ENCODE results near the gene TPMT.

TPMT gene

GRCh38 chr6:18107061-18107460, 47.8 kb downstream of the TPMT start:
- no peak overlapping the region for H3K4me3 ChIP-seq (ENCODE audit: low read length)
- H3K27me3 ChIP-seq (replicated peaks; ENCODE audit: control insufficient read depth, insufficient read depth, low read length) = no peaks in the 10 kb centered on the region
- H3K9me3 ChIP-seq (ENCODE audit: control insufficient read depth, low read length) = peaks cover 10% of the 10 kb centered on the region
- no peak overlapping the region for H3K9ac ChIP-seq (ENCODE audit: low read length)
- H3K36me3 ChIP-seq (ENCODE audit: control insufficient read depth, insufficient read depth, low read length, severe bottlenecking) = no peaks in the 10 kb centered on the region
- no peak for DNase-seq (ENCODE audit: low read depth)
- H3K4me1 ChIP-seq (ENCODE audit: control insufficient read depth, insufficient read depth, low read length) = no peaks in the 10 kb centered on the region

GRCh38 chr6:18102783-18103509, 51.9 kb downstream of the TPMT start:
- DNase-seq (ENCODE audit: low read depth) = no peak
- Histone ChIP-seq H3K4me1 (ENCODE audit: control insufficient read depth, insufficient read depth, low read length) (no peaks in the 10 kb centered on the region), H3K9me3 (ENCODE audit: control insufficient read depth, low read length) (peaks cover 10% of the 10 kb centered on the region), H3K36me3 (ENCODE audit: control insufficient read depth, insufficient read depth, low read length, severe bottlenecking) (no peaks in the 10 kb centered on the region), H3K4me3 (ENCODE audit: low read length) (no peak overlapping the region), H3K9ac (ENCODE audit: low read length) (no peak overlapping the region), H3K27me3 (replicated peaks; ENCODE audit: control insufficient read depth, insufficient read depth, low read length) (no peaks in the 10 kb centered on the region)

- no peak overlapping the region for H3K9ac ChIP-seq (ENCODE audit: low read length)
- no peak for DNase-seq (ENCODE audit: low read depth)
- H3K36me3 ChIP-seq (ENCODE audit: control insufficient read depth, insufficient read depth, low read length, severe bottlenecking) = no peaks in the 10 kb centered on the region
- peaks cover 2% of the 10 kb centered on the region for H3K9me3 ChIP-seq (ENCODE audit: control insufficient read depth, low read length)
- H3K27me3 ChIP-seq (replicated peaks; ENCODE audit: control insufficient read depth, insufficient read depth, low read length) = no peaks in the 10 kb centered on the region
- no peak overlapping the region for H3K4me3 ChIP-seq (ENCODE audit: low read length)
- H3K4me1 ChIP-seq (ENCODE audit: control insufficient read depth, insufficient read depth, low read length) = no peaks in the 10 kb centered on the region
Observed at GRCh38 chr6:18101873-18102272, 53.0 kb downstream of the TPMT start.

GRCh38 chr6:18101271-18101670, 53.6 kb downstream of the TPMT start:
- Histone ChIP-seq H3K4me1 (ENCODE audit: control insufficient read depth, insufficient read depth, low read length) (no peaks in the 10 kb centered on the region), H3K9me3 (ENCODE audit: control insufficient read depth, low read length) (no peaks in the 10 kb centered on the region), H3K36me3 (ENCODE audit: control insufficient read depth, insufficient read depth, low read length, severe bottlenecking) (no peaks in the 10 kb centered on the region), H3K4me3 (ENCODE audit: low read length) (no peak overlapping the region), H3K9ac (ENCODE audit: low read length) (no peak overlapping the region), H3K27me3 (replicated peaks; ENCODE audit: control insufficient read depth, insufficient read depth, low read length) (no peaks in the 10 kb centered on the region)
- peak; percentile 35 for DNase-seq (ENCODE audit: low read depth)

- no peak for DNase-seq (ENCODE audit: low read depth)
- Histone ChIP-seq H3K9me3 (ENCODE audit: control insufficient read depth, low read length) (no peaks in the 10 kb centered on the region), H3K4me1 (ENCODE audit: control insufficient read depth, insufficient read depth, low read length) (no peaks in the 10 kb centered on the region), H3K4me3 (ENCODE audit: low read length) (no peak overlapping the region), H3K27me3 (replicated peaks; ENCODE audit: control insufficient read depth, insufficient read depth, low read length) (no peaks in the 10 kb centered on the region), H3K36me3 (ENCODE audit: control insufficient read depth, insufficient read depth, low read length, severe bottlenecking) (no peaks in the 10 kb centered on the region), H3K9ac (ENCODE audit: low read length) (no peak overlapping the region)
Observed at GRCh38 chr6:18100296-18100695, 54.6 kb downstream of the TPMT start.

DNA sequence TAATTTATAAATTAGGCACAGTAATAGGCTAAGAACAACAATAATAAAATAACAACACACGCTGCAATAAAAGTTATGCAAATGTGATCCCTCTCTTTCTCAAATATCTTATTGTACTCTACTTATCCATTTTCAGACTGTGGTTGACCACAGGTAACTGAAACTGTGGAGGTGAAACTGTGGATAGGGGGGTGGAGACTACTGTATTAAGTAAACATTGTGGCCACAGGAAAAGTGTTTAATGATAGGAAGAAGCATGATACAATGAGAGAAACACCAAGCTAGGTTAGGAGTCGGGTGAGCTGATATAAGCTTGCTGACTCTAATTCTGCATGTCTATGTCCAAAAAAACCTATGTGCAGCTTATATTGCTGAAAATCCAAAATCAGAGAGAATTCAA, 55.4 kb downstream of the TPMT start:
- no peak for DNase-seq (ENCODE audit: low read depth)
- Histone ChIP-seq H3K4me3 (ENCODE audit: low read length) (no peak overlapping the region), H3K36me3 (ENCODE audit: control insufficient read depth, insufficient read depth, low read length, severe bottlenecking) (no peaks in the 10 kb centered on the region), H3K9ac (ENCODE audit: low read length) (no peak overlapping the region), H3K4me1 (ENCODE audit: control insufficient read depth, insufficient read depth, low read length) (no peaks in the 10 kb centered on the region), H3K27me3 (replicated peaks; ENCODE audit: control insufficient read depth, insufficient read depth, low read length) (no peaks in the 10 kb centered on the region), H3K9me3 (ENCODE audit: control insufficient read depth, low read length) (no peaks in the 10 kb centered on the region)

- no peak for DNase-seq (ENCODE audit: low read depth)
Observed at GRCh38 chr6:18096423-18096822, 58.5 kb downstream of the TPMT start.

DNA sequence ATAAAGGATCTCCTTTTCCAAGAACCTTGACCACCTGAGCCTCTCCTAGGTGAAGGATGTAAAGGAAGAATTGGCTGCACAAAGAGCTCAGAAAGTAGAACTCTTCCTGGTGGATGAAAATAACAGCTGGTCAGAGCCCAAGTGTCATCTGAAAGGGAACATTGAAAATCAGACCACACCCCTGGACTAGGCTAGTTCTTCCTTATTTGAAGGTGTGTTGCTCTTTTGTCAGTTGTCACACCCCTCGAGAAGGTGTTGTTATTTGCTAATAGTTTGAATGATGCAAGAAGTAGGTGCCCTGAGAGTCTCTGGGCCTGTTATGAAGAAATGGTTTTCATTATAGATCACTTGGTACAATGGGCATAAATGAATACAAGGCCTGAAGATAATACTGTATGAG, 63.5 kb downstream of the TPMT start:
- no peak for DNase-seq (ENCODE audit: low read depth)
- peaks cover 15% of the 10 kb centered on the region for H3K9me3 ChIP-seq (ENCODE audit: control insufficient read depth, low read length)
- H3K27me3 ChIP-seq (replicated peaks; ENCODE audit: control insufficient read depth, insufficient read depth, low read length) = no peaks in the 10 kb centered on the region
- H3K9ac ChIP-seq (ENCODE audit: low read length) = no peak overlapping the region
- H3K4me1 ChIP-seq (ENCODE audit: control insufficient read depth, insufficient read depth, low read length) = no peaks in the 10 kb centered on the region
- H3K36me3 ChIP-seq (ENCODE audit: control insufficient read depth, insufficient read depth, low read length, severe bottlenecking) = no peaks in the 10 kb centered on the region
- H3K4me3 ChIP-seq (ENCODE audit: low read length) = no peak overlapping the region

More at GRCh38 chr6:18096423-18096822, 58.5 kb downstream of the TPMT start:
- no peaks in the 10 kb centered on the region for H3K9me3 ChIP-seq (ENCODE audit: control insufficient read depth, low read length)
- no peak overlapping the region for H3K4me3 ChIP-seq (ENCODE audit: low read length)
- no peaks in the 10 kb centered on the region for H3K27me3 ChIP-seq (replicated peaks; ENCODE audit: control insufficient read depth, insufficient read depth, low read length)
- no peaks in the 10 kb centered on the region for H3K36me3 ChIP-seq (ENCODE audit: control insufficient read depth, insufficient read depth, low read length, severe bottlenecking)
- H3K9ac ChIP-seq (ENCODE audit: low read length) = no peak overlapping the region
- no peaks in the 10 kb centered on the region for H3K4me1 ChIP-seq (ENCODE audit: control insufficient read depth, insufficient read depth, low read length)

GRCh38 chr6:18090349-18090786, 64.5 kb downstream of the TPMT start:
- Histone ChIP-seq H3K4me1 (ENCODE audit: control insufficient read depth, insufficient read depth, low read length) (no peaks in the 10 kb centered on the region), H3K9ac (ENCODE audit: low read length) (no peak overlapping the region), H3K36me3 (ENCODE audit: control insufficient read depth, insufficient read depth, low read length, severe bottlenecking) (no peaks in the 10 kb centered on the region), H3K27me3 (replicated peaks; ENCODE audit: control insufficient read depth, insufficient read depth, low read length) (no peaks in the 10 kb centered on the region), H3K4me3 (ENCODE audit: low read length) (no peak overlapping the region), H3K9me3 (ENCODE audit: control insufficient read depth, low read length) (peaks cover 15% of the 10 kb centered on the region)
- no peak for DNase-seq (ENCODE audit: low read depth)

- no peaks in the 10 kb centered on the region for H3K27me3 ChIP-seq (replicated peaks; ENCODE audit: control insufficient read depth, insufficient read depth, low read length)
- H3K36me3 ChIP-seq (ENCODE audit: control insufficient read depth, insufficient read depth, low read length, severe bottlenecking) = no peaks in the 10 kb centered on the region
- H3K9me3 ChIP-seq (ENCODE audit: control insufficient read depth, low read length) = peaks cover 15% of the 10 kb centered on the region
- H3K4me3 ChIP-seq (ENCODE audit: low read length) = no peak overlapping the region
- H3K4me1 ChIP-seq (ENCODE audit: control insufficient read depth, insufficient read depth, low read length) = no peaks in the 10 kb centered on the region
- DNase-seq (ENCODE audit: low read depth) = no peak
- no peak overlapping the region for H3K9ac ChIP-seq (ENCODE audit: low read length)
Observed at GRCh38 chr6:18088419-18089296, 66.2 kb downstream of the TPMT start.

- Histone ChIP-seq H3K27me3 (replicated peaks; ENCODE audit: control insufficient read depth, insufficient read depth, low read length) (no peaks in the 10 kb centered on the region), H3K36me3 (ENCODE audit: control insufficient read depth, insufficient read depth, low read length, severe bottlenecking) (no peaks in the 10 kb centered on the region), H3K4me3 (ENCODE audit: low read length) (no peak overlapping the region), H3K9ac (ENCODE audit: low read length) (no peak overlapping the region), H3K4me1 (ENCODE audit: control insufficient read depth, insufficient read depth, low read length) (no peaks in the 10 kb centered on the region), H3K9me3 (ENCODE audit: control insufficient read depth, low read length) (peaks cover 15% of the 10 kb centered on the region)
- DNase-seq (ENCODE audit: low read depth) = no peak
Observed at GRCh38 chr6:18087396-18088165, 67.3 kb downstream of the TPMT start.
